WTC11 (cell line): ENCODE measurements around the gene PTPRB. TPM values are rescaled to one million over a fixed set of nuclear protein-coding genes. Genes with fewer than 3 reads are reported as not detected.

Source experiments
- ATAC-seq: fragments of 200-7000 bp; cut with Tn5 transposase; 2 replicates; pipeline ENCODE4 v1.10.0; 2021; ENCODE audit warnings: mild to moderate bottlenecking, moderate library complexity
- CTCF ChIA-PET: fragments of 300-600 bp; sonication (Branson Sonifier 250); formaldehyde crosslinking; loops from one replicate; lab custom pipeline; 2021; ENCODE audit warnings: antibody characterized with exemption; lab: Charles Lee
- POLR2A ChIA-PET: fragments of 350-600 bp; sonication (Branson Sonifier 250); formaldehyde crosslinking; loops from one replicate; lab custom pipeline; 2021; ENCODE audit warnings: antibody characterized with exemption; lab: Charles Lee
- DNase-seq: peaks from one replicate; pipeline ENCODE4 v3.0.0; 2021; ENCODE audit warnings: low spot score
- H3K27ac Mint-ChIP-seq: 2 replicates; pipeline ENCODE4 v1.8.0; 2021; ENCODE audit warnings: mixed read lengths
- H3K27me3 Mint-ChIP-seq: 2 replicates; pipeline ENCODE4 v1.8.0; 2021; ENCODE audit warnings: low read depth, mild to moderate bottlenecking, moderate library complexity, mixed read lengths
- H3K36me3 Mint-ChIP-seq: 2 replicates; pipeline ENCODE4 v1.8.0; 2021; ENCODE audit warnings: mixed read lengths
- H3K4me1 Mint-ChIP-seq: 2 replicates; pipeline ENCODE4 v1.8.0; 2022; ENCODE audit warnings: mixed read lengths
- H3K4me3 Mint-ChIP-seq: 2 replicates; pipeline ENCODE4 v1.8.0; 2021; ENCODE audit warnings: mild to moderate bottlenecking, moderate library complexity, mixed read lengths
- H3K9me3 Mint-ChIP-seq: 2 replicates; pipeline ENCODE4 v1.8.0; 2021; ENCODE audit warnings: mixed read lengths
- AR ChIP-seq: fragments of 250-450 bp; sonication (Bioruptor Pico); IDR thresholded peaks from 2 replicates; pipeline ENCODE4 v1.9.0; 2021; ENCODE audit warnings: mild to moderate bottlenecking
- ATF2 ChIP-seq: sonication (generic); formaldehyde crosslinking; IDR thresholded peaks from 2 replicates; pipeline ENCODE4 v1.8.1; 2022; ENCODE audit warnings: low read depth, missing genetic modification reagents, borderline replicate concordance
- ATF6 ChIP-seq: sonication (generic); formaldehyde crosslinking; IDR thresholded peaks from 2 replicates; pipeline ENCODE4 v1.8.1; 2023; ENCODE audit warnings: mild to moderate bottlenecking, missing genetic modification reagents
- CREM ChIP-seq: sonication (generic); formaldehyde crosslinking; IDR thresholded peaks from 2 replicates; pipeline ENCODE4 v1.8.1; 2022; ENCODE audit warnings: mild to moderate bottlenecking, missing genetic modification reagents, moderate library complexity
- E2F5 ChIP-seq: sonication (generic); formaldehyde crosslinking; IDR thresholded peaks from 2 replicates; pipeline ENCODE4 v1.8.1; 2022; ENCODE audit warnings: mild to moderate bottlenecking, moderate library complexity, missing genetic modification reagents
- ETV6 ChIP-seq: sonication (generic); formaldehyde crosslinking; IDR thresholded peaks from 2 replicates; pipeline ENCODE4 v1.8.1; 2022; ENCODE audit warnings: mild to moderate bottlenecking, missing genetic modification reagents
- GABPB1 ChIP-seq: sonication (generic); formaldehyde crosslinking; IDR thresholded peaks from 2 replicates; pipeline ENCODE4 v1.8.1; 2023; ENCODE audit warnings: mild to moderate bottlenecking, missing genetic modification reagents
- KAT7 ChIP-seq: sonication (generic); formaldehyde crosslinking; IDR thresholded peaks from 2 replicates; pipeline ENCODE4 v1.8.1; 2023; ENCODE audit warnings: missing genetic modification reagents, mild to moderate bottlenecking, borderline replicate concordance
- MAX ChIP-seq: sonication (generic); formaldehyde crosslinking; IDR thresholded peaks from 2 replicates; pipeline ENCODE4 v1.8.0; 2022; ENCODE audit warnings: mild to moderate bottlenecking, missing genetic modification reagents
- MXD4 ChIP-seq: fragments of 250-450 bp; sonication (Bioruptor Pico); IDR thresholded peaks from 2 replicates; pipeline ENCODE4 v1.8.0; 2021; ENCODE audit warnings: mild to moderate bottlenecking, moderate library complexity, borderline replicate concordance
- NR2C2 ChIP-seq: sonication (generic); formaldehyde crosslinking; IDR thresholded peaks from 2 replicates; pipeline ENCODE4 v1.8.0; 2022; ENCODE audit warnings: mild to moderate bottlenecking, missing genetic modification reagents
- NR3C1 ChIP-seq: sonication (generic); formaldehyde crosslinking; conservative IDR thresholded peaks from 2 replicates; pipeline ENCODE4 v1.8.1; 2023; ENCODE audit warnings: low read depth, mild to moderate bottlenecking, missing genetic modification reagents
- PRDM15 ChIP-seq: sonication (generic); formaldehyde crosslinking; IDR thresholded peaks from 2 replicates; pipeline ENCODE4 v1.8.0; 2022; ENCODE audit warnings: missing genetic modification reagents
- TP53 ChIP-seq: sonication (generic); formaldehyde crosslinking; IDR thresholded peaks from 2 replicates; pipeline ENCODE4 v1.8.1; 2023; ENCODE audit warnings: mild to moderate bottlenecking, missing genetic modification reagents
- USF1 ChIP-seq: sonication (generic); formaldehyde crosslinking; IDR thresholded peaks from 2 replicates; pipeline ENCODE4 v1.8.0; 2022; ENCODE audit warnings: mild to moderate bottlenecking, missing genetic modification reagents
- ZMAT4 ChIP-seq: fragments of 250-450 bp; sonication (Bioruptor Pico); IDR thresholded peaks from 2 replicates; pipeline ENCODE4 v1.9.0; 2021; ENCODE audit warnings: mild to moderate bottlenecking
- ZNF138 ChIP-seq: sonication (generic); formaldehyde crosslinking; conservative IDR thresholded peaks from 2 replicates; pipeline ENCODE4 v1.8.1; 2022; ENCODE audit warnings: mild to moderate bottlenecking, moderate library complexity, missing genetic modification reagents
- ZNF396 ChIP-seq: fragments of 250-450 bp; sonication (Bioruptor Pico); IDR thresholded peaks from 2 replicates; pipeline ENCODE4 v1.8.0; 2021; ENCODE audit warnings: mild to moderate bottlenecking, moderate library complexity, borderline replicate concordance
- ZNF532 ChIP-seq: fragments of 250-450 bp; sonication (Bioruptor Pico); IDR thresholded peaks from 2 replicates; pipeline ENCODE4 v1.9.0; 2021; ENCODE audit warnings: mild to moderate bottlenecking, borderline replicate concordance
- ZNF671 ChIP-seq: fragments of 250-450 bp; sonication (Bioruptor Pico); IDR thresholded peaks from 2 replicates; pipeline ENCODE4 v1.8.0; 2021; ENCODE audit warnings: mild to moderate bottlenecking
- total RNA-seq: library from RNA; stranded (reverse); gene quantifications from 3 replicates; pipeline ENCODE4 v1.2.3, GENCODE V29; 2021

Gene PTPRB
- total RNA-seq, 1 experiment from 2014 or later = 3.3 TPM

GRCh38 chr12:70686907-70687306, 49.7 kb upstream of the PTPRB start (continued):
- no peak for TF ChIP-seq ZNF532 (CRISPR knock-in tag)
- TF ChIP-seq MAX (CRISPR knock-in tag) = no peak
- no peak for TF ChIP-seq KAT7 (CRISPR knock-in tag)
- no peak for TF ChIP-seq E2F5 (CRISPR knock-in tag)
- no peak for TF ChIP-seq MXD4 (CRISPR knock-in tag)

GRCh38 chr12:70686299-70686698, 49.1 kb upstream of the PTPRB start:
- ChIA-PET POLR2A (no interaction called here), CTCF (no interaction called here)
- ATAC-seq (no peak), DNase-seq (no peak)
- Mint-ChIP-seq H3K36me3 (no peaks in the 10 kb centered on the region; the same call in 1 of the 2 replicates), H3K27me3 (no peaks in the 10 kb centered on the region; the same call in 1 of the 2 replicates), H3K4me1 (peaks cover 31% of the 10 kb centered on the region), H3K9me3 (no peaks in the 10 kb centered on the region), H3K27ac (no peak overlapping the region), H3K4me3 (no peak overlapping the region)
- TF ChIP-seq ETV6 (CRISPR knock-in tag) = no peak
- no peak for TF ChIP-seq ZNF138 (CRISPR knock-in tag)
- TF ChIP-seq NR2C2 (CRISPR knock-in tag) = no peak
- TF ChIP-seq PRDM15 (CRISPR knock-in tag) = no peak
- TF ChIP-seq ZMAT4 = no peak
- no peak for TF ChIP-seq NR3C1
- no peak for TF ChIP-seq ATF6 (CRISPR knock-in tag)
- no peak for TF ChIP-seq TP53 (CRISPR knock-in tag)
- no peak for TF ChIP-seq AR (CRISPR knock-in tag)
- no peak for TF ChIP-seq CREM (CRISPR knock-in tag)
- no peak for TF ChIP-seq ZNF671 (CRISPR knock-in tag)
- no peak for TF ChIP-seq USF1 (CRISPR knock-in tag)
- TF ChIP-seq GABPB1 = no peak
- TF ChIP-seq ZNF396 = no peak
- no peak for TF ChIP-seq ATF2
